ENCODE results near the gene PIEZO2. TPM values are rescaled to one million over a fixed set of nuclear protein-coding genes. Genes with fewer than 3 reads are reported as not detected.

PIEZO2 gene
- total RNA-seq, 1 experiment from 2014 or later = 5.5 TPM

GRCh38 chr18:11040359-11040758 is 109.0 kb downstream of the PIEZO2 start:
- DNase-seq (ENCODE audit: low spot score) = no peak
- Histone ChIP-seq H3K36me3 (ENCODE audit: insufficient read depth, low read length, poor library complexity, severe bottlenecking) (no peaks in the 10 kb centered on the region), H3K4me1 (ENCODE audit: insufficient read depth, low read length, poor library complexity, severe bottlenecking) (no peaks in the 10 kb centered on the region), H3K4me3 (ENCODE audit: low read depth, low read length, poor library complexity, severe bottlenecking) (no peak overlapping the region), H3K27ac (ENCODE audit: low read depth, low read length, poor library complexity, severe bottlenecking) (no peak overlapping the region), H3K27me3 (replicated peaks; ENCODE audit: insufficient read depth, low read depth, low read length, poor library complexity) (peaks cover 10% of the 10 kb centered on the region), H3K9me3 (ENCODE audit: low read depth, low read length, poor library complexity, severe bottlenecking) (no peaks in the 10 kb centered on the region)
- no peak for TF ChIP-seq EZH2 (IDR thresholded peaks at IDR 0.05; ENCODE audit: borderline replicate concordance, low read depth, low read length, poor library complexity, severe bottlenecking)
- CTCF ChIA-PET = no interaction called here
- intact Hi-C loops (cut with micrococcal nuclease; ENCODE audit: unreplicated experiment) = loop anchor here (2.0 to 5.0 kb wide), 3 partner anchors 112 to 254 kb away; no protein-coding TSS in a partner anchor
- no TSS peak for BruUV-seq (replicated peaks)
- POLR2A ChIA-PET (ENCODE audit: low non-redundant PET) = no interaction called here

DNA sequence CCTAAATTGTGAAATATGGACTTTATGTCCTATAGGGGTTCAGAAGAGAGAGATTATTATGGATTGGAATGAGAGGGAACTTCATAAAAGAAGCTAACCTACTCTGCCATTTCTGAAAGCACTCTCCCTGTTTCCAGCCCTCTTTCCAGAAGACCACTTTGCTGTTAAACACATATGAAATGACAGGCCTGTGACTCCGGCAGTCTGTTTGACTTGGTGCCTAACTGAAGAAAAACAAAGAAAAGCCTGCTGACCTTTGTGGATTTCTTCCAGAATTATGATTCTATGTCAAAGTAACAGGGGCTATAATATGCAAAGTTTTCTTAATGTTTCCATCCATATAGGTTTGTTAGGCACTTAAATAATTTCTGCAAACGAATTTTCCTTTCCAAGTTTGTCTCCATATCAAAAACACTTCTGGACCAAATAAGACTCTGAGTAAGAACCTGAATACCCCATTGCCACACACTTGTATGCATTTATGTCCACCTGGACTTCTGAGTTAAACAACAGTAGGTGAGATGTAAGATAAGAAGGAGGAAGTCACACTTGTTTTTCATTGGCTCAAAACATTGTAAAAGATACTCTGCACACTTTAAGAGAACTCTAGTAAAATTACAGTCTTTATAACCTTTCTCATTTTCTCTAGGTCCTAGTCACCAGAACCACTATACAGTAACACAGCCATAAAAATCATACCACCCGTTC is 111.7 kb downstream of the PIEZO2 start:
- Histone ChIP-seq H3K27me3 (replicated peaks; ENCODE audit: insufficient read depth, low read depth, low read length, poor library complexity) (peaks cover 13% of the 10 kb centered on the region), H3K4me3 (ENCODE audit: low read depth, low read length, poor library complexity, severe bottlenecking) (no peak overlapping the region), H3K27ac (ENCODE audit: low read depth, low read length, poor library complexity, severe bottlenecking) (no peak overlapping the region), H3K4me1 (ENCODE audit: insufficient read depth, low read length, poor library complexity, severe bottlenecking) (no peaks in the 10 kb centered on the region), H3K36me3 (ENCODE audit: insufficient read depth, low read length, poor library complexity, severe bottlenecking) (no peaks in the 10 kb centered on the region), H3K9me3 (ENCODE audit: low read depth, low read length, poor library complexity, severe bottlenecking) (no peaks in the 10 kb centered on the region)
- BruUV-seq (replicated peaks) = no TSS peak
- ChIA-PET POLR2A (ENCODE audit: low non-redundant PET) (no interaction called here), CTCF (no interaction called here)
- TF ChIP-seq, protein P1, sequence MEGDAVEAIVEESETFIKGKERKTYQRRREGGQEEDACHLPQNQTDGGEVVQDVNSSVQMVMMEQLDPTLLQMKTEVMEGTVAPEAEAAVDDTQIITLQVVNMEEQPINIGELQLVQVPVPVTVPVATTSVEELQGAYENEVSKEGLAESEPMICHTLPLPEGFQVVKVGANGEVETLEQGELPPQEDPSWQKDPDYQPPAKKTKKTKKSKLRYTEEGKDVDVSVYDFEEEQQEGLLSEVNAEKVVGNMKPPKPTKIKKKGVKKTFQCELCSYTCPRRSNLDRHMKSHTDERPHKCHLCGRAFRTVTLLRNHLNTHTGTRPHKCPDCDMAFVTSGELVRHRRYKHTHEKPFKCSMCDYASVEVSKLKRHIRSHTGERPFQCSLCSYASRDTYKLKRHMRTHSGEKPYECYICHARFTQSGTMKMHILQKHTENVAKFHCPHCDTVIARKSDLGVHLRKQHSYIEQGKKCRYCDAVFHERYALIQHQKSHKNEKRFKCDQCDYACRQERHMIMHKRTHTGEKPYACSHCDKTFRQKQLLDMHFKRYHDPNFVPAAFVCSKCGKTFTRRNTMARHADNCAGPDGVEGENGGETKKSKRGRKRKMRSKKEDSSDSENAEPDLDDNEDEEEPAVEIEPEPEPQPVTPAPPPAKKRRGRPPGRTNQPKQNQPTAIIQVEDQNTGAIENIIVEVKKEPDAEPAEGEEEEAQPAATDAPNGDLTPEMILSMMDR (conservative IDR thresholded peaks at IDR 0.05; ENCODE audit: low read depth, low read length) = no peak
- TF ChIP-seq EZH2 (IDR thresholded peaks at IDR 0.05; ENCODE audit: borderline replicate concordance, low read depth, low read length, poor library complexity, severe bottlenecking) = no peak
- intact Hi-C loops (cut with micrococcal nuclease; ENCODE audit: unreplicated experiment) = no loop called here
- DNase-seq (ENCODE audit: low spot score) = no peak

DNA sequence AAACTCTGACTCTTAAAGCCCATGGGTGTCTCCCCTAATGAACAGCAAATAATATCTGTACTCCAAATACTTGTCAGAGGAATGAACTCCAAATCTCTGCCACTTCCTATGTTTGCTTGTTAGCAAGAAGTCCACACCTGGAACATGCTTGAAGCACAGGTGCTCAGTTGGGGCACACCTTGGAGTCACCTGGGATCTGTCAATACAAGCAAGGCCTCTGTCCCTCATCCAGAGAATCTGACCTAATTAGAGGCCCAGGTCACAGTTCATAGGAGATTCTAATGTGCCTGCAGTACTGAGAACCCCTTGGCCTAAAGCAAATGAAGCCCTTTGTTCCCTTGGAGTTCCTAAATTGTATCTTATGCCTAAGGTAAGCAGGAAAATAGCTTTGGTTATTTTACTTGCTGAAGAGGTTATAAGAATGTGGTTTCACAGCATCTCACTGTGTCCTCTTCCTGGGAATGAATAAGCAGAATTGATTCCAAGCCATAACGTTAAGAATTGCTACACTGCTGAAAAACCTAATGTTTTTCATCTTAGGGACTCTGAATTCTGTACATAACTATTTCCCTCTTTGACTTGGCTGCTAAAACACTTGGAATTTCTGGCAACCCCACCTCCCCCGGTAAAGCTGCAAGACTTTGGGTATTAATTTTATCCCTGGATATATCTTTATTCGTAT is 113.4 kb downstream of the PIEZO2 start:
- ChIA-PET CTCF (interaction anchor here (0.6 to 1.0 kb wide), 3 partner anchors 15 to 352 kb away, joined by 3 to 4 read pairs (median 3); no protein-coding TSS in a partner anchor), POLR2A (ENCODE audit: low non-redundant PET) (no interaction called here)
- Histone ChIP-seq H3K4me3 (ENCODE audit: low read depth, low read length, poor library complexity, severe bottlenecking) (no peak overlapping the region), H3K27me3 (replicated peaks; ENCODE audit: insufficient read depth, low read depth, low read length, poor library complexity) (peaks cover 14% of the 10 kb centered on the region), H3K9me3 (ENCODE audit: low read depth, low read length, poor library complexity, severe bottlenecking) (no peaks in the 10 kb centered on the region), H3K27ac (ENCODE audit: low read depth, low read length, poor library complexity, severe bottlenecking) (no peak overlapping the region), H3K4me1 (ENCODE audit: insufficient read depth, low read length, poor library complexity, severe bottlenecking) (no peaks in the 10 kb centered on the region), H3K36me3 (ENCODE audit: insufficient read depth, low read length, poor library complexity, severe bottlenecking) (no peaks in the 10 kb centered on the region)
- no peak for TF ChIP-seq EZH2 (IDR thresholded peaks at IDR 0.05; ENCODE audit: borderline replicate concordance, low read depth, low read length, poor library complexity, severe bottlenecking)
- TF ChIP-seq, protein P1 (conservative IDR thresholded peaks at IDR 0.05; ENCODE audit: low read depth, low read length) = no peak
- no peak for DNase-seq (ENCODE audit: low spot score)
- intact Hi-C loops (cut with micrococcal nuclease; ENCODE audit: unreplicated experiment) = no loop called here
- BruUV-seq (replicated peaks) = no TSS peak
